Neuronal stem cell (in vitro differentiated cells): ENCODE data around the gene ANTXR1.

Source experiments
- DNase-seq: peaks from one replicate; pipeline ENCODE4 v3.0.0-alpha.2; 2013; ENCODE audit warnings: low spot score
- H2AFZ ChIP-seq: one replicate; pipeline ENCODE4 v1.6.1; 2013; ENCODE audit warnings: mild to moderate bottlenecking, low read length, inconsistent platforms
- H2AK5ac ChIP-seq: 2 replicates; pipeline ENCODE4 v1.6.1; 2013; ENCODE audit warnings: low read depth, mild to moderate bottlenecking, inconsistent platforms, low read length, moderate library complexity, mixed read lengths
- H2BK120ac ChIP-seq: 2 replicates; pipeline ENCODE4 v1.6.1; 2013; ENCODE audit warnings: low read depth, mild to moderate bottlenecking, inconsistent platforms, low read length, moderate library complexity, mixed read lengths
- H2BK12ac ChIP-seq: one replicate; pipeline ENCODE4 v1.6.1; 2013; ENCODE audit warnings: low read length, inconsistent platforms
- H2BK15ac ChIP-seq: 2 replicates; pipeline ENCODE4 v1.6.1; 2013; ENCODE audit warnings: mild to moderate bottlenecking, low read length, inconsistent platforms, mixed read lengths
- H2BK5ac ChIP-seq: one replicate; pipeline ENCODE4 v1.6.1; 2013; ENCODE audit warnings: inconsistent platforms, mild to moderate bottlenecking, low read length, moderate library complexity
- H3K14ac ChIP-seq: one replicate; pipeline ENCODE4 v1.6.1; 2013; ENCODE audit warnings: low read length, inconsistent platforms
- H3K18ac ChIP-seq: 2 replicates; pipeline ENCODE4 v1.6.1; 2013; ENCODE audit warnings: low read length, inconsistent platforms
- H3K23ac ChIP-seq: 2 replicates; pipeline ENCODE4 v1.6.1; 2013; ENCODE audit warnings: low read depth, mild to moderate bottlenecking, mixed read lengths, low read length, inconsistent platforms; ENCODE audit not compliant: poor library complexity
- H3K27ac ChIP-seq: replicated peaks from 3 replicates; pipeline ENCODE4 v1.5.1; 2013; ENCODE audit warnings: low read length, inconsistent platforms
- H3K27me3 ChIP-seq, 3 experiments: 2 replicates each; pipeline ENCODE4 v1.6.1; 2013; ENCODE audit warnings: low read length in 3 of 3, mild to moderate bottlenecking in 2 of 3, inconsistent platforms in 1 of 3, low read depth in 1 of 3, mixed read lengths in 1 of 3, moderate library complexity in 1 of 3; ENCODE audit not compliant: control insufficient read depth in 3 of 3, insufficient read depth in 3 of 3
- H3K36me3 ChIP-seq, 2 donors: replicated peaks in 1 of 2; 2 replicates each; pipeline ENCODE4 v1.6.1; 2013; ENCODE audit warnings: low read length in 2 of 2; ENCODE audit not compliant: control insufficient read depth in 2 of 2, insufficient read depth in 2 of 2
- H3K4ac ChIP-seq: 2 replicates; pipeline ENCODE4 v1.6.1; 2013; ENCODE audit warnings: inconsistent platforms, mild to moderate bottlenecking, low read length, moderate library complexity
- H3K4me1 ChIP-seq, 2 donors: 1 replicate in 1 of 2; 2 replicates in 1 of 2; pipeline ENCODE4 v1.6.1; 2013; ENCODE audit warnings: low read length in 2 of 2, low read depth in 1 of 2; ENCODE audit not compliant: control insufficient read depth in 2 of 2, insufficient read depth in 1 of 2
- H3K4me2 ChIP-seq: one replicate; pipeline ENCODE4 v1.6.1; 2013; ENCODE audit warnings: mild to moderate bottlenecking, low read length, inconsistent platforms; ENCODE audit not compliant: insufficient read depth, poor library complexity, severe bottlenecking
- H3K4me3 ChIP-seq, 2 donors: 2 replicates each; pipeline ENCODE4 v1.5.1; 2013; ENCODE audit warnings: low read length in 2 of 2, mild to moderate bottlenecking in 2 of 2, inconsistent platforms in 1 of 2, moderate library complexity in 1 of 2
- H3K79me1 ChIP-seq: one replicate; pipeline ENCODE4 v1.6.1; 2013; ENCODE audit warnings: low read depth, mild to moderate bottlenecking, inconsistent platforms, low read length, moderate library complexity
- H3K9ac ChIP-seq: one replicate; pipeline ENCODE4 v1.6.1; 2013; ENCODE audit warnings: mild to moderate bottlenecking, low read depth, low read length, inconsistent platforms; ENCODE audit not compliant: poor library complexity
- H3K9me3 ChIP-seq, 2 donors: replicated peaks in 1 of 2; 2 replicates each; pipeline versions ENCODE3 to v1.6.1; 2013; ENCODE audit warnings: low read length in 2 of 2, mild to moderate bottlenecking in 2 of 2, inconsistent platforms in 1 of 2, low read depth in 1 of 2, mixed read lengths in 1 of 2, moderate library complexity in 1 of 2; ENCODE audit not compliant: control insufficient read depth in 2 of 2, insufficient read depth in 1 of 2
- H4K8ac ChIP-seq: one replicate; pipeline ENCODE4 v1.6.1; 2013; ENCODE audit warnings: low read depth, mild to moderate bottlenecking, inconsistent platforms, low read length, moderate library complexity
- H4K91ac ChIP-seq: one replicate; pipeline ENCODE4 v1.6.1; 2013; ENCODE audit warnings: low read length, low read depth, mild to moderate bottlenecking, inconsistent platforms; ENCODE audit not compliant: poor library complexity
- WGBS, 2 donors: extraction: QIAGEN DNeasy Blood & Tissue Kit; methylation state at CpG; one replicate each; pipeline ENCODE4 v1.1.7; 2013; ENCODE audit warnings: missing lambda C conversion rate in 2 of 2, mixed read lengths in 1 of 2; ENCODE audit not compliant: insufficient read length in 2 of 2, insufficient replicate concordance in 1 of 2; ENCODE audit errors: extremely low coverage in 2 of 2; 5-methylcytosine and 5-hydroxymethylcytosine counted together

The ANTXR1 gene

DNA sequence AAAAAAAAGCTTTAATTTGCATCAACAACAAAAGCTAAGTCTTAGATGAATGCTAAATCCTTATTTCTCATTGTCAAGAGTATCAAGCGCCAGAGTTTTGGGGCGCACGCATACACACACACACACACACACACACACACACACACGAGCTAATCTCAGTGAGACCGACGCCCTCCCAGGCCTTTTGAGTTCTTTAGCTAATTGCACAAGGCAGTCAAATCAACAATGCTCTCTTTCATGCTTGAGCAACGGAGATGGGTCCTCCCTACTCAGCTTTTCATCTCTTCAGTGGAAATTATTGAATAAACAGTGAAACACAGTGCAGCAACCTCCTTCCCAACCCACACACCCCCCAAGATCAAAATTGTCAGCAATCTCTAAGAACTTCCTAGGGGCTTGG lies 19.3 kb upstream of the ANTXR1 start:
- no peak overlapping the region for H3K4me2 ChIP-seq
- no peaks in the 10 kb centered on the region for H3K79me1 ChIP-seq
- no peak overlapping the region for H2BK5ac ChIP-seq
- H3K4me1 ChIP-seq = no peaks in the 10 kb centered on the region
- no CpG with 5 or more reads among the region's 7 CpGs for WGBS, 2 donors
- H2BK12ac ChIP-seq = no peak overlapping the region
- no peaks in the 10 kb centered on the region for H3K9me3 ChIP-seq
- no peak overlapping the region for H3K4me3 ChIP-seq
- no peak overlapping the region for H2BK120ac ChIP-seq
- H4K91ac ChIP-seq = no peak overlapping the region
- H3K23ac ChIP-seq = no peak overlapping the region
- no peak overlapping the region for H3K4ac ChIP-seq
- no peak overlapping the region for H3K14ac ChIP-seq
- peaks cover 0 to 5% (median 0%) of the 10 kb centered on the region in 3 experiments for H3K27me3 ChIP-seq
- H3K27ac ChIP-seq = no peak overlapping the region
- H2AFZ ChIP-seq = no peak overlapping the region
- no peak for DNase-seq
- H3K9ac ChIP-seq = no peak overlapping the region
- no peak overlapping the region for H3K18ac ChIP-seq
- H2AK5ac ChIP-seq = no peak overlapping the region
- no peaks in the 10 kb centered on the region for H3K36me3 ChIP-seq
- no peak overlapping the region for H4K8ac ChIP-seq
- no peak overlapping the region for H2BK15ac ChIP-seq

DNA sequence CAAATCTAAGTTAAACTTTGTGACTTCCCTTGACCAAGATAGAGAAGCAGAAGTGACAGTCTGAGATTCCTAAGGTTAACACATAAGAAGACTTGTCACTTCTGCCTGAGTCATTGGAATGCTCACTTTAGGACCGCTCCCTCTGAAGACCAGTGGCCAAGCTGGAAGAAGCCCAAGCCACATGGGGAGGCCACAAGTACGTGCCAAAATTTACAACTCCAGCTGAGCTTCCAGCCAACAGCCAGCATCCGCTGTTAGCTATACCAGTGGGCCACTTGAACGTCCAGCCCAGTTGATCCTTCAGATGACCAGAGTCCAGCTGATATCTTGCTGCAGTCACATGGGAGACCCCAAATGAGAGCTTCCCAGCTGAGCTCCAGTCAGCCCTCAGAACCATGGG lies 18.1 kb upstream of the ANTXR1 start:
- Histone ChIP-seq H3K14ac (no peak overlapping the region), H3K27ac (no peak overlapping the region), H4K8ac (no peak overlapping the region), H3K9me3 (no peaks in the 10 kb centered on the region), H4K91ac (no peak overlapping the region), H2BK120ac (no peak overlapping the region), H2BK15ac (no peak overlapping the region), H3K36me3 (no peaks in the 10 kb centered on the region), H2AK5ac (no peak overlapping the region), H3K4ac (no peak overlapping the region), H3K4me3 (no peak overlapping the region), H2BK5ac (no peak overlapping the region), H3K4me2 (no peak overlapping the region), H3K79me1 (no peaks in the 10 kb centered on the region), H3K23ac (no peak overlapping the region), H3K4me1 (no peaks in the 10 kb centered on the region), H2BK12ac (no peak overlapping the region), H3K9ac (no peak overlapping the region), H3K18ac (no peak overlapping the region), H2AFZ (no peak overlapping the region), H3K27me3 (peaks cover 0 to 5% (median 0%) of the 10 kb centered on the region in 3 experiments)
- WGBS, 2 donors = no CpG with 5 or more reads among the region's 4 CpGs
- no peak for DNase-seq

DNA sequence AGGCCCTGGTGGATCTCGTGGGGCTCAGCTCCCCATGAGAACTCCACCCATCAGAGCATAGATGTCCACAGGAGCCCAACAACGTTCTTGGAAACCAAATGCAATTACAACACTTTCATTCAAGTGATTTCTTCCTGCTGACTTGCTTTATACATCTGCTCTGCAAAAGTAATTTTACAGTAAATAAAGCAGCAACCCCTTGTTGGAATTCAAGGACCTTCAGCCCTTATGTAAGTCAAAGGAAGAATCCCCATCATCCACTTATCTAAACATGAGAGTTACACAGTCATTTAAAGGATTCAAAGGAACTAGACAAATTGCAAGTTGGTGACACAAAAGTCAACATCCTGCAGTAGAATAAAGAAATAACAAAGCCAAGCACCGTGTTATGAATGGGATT lies 17.1 kb upstream of the ANTXR1 start:
- no CpG with 5 or more reads among the region's 3 CpGs for WGBS, 2 donors
- Histone ChIP-seq H3K4ac (no peak overlapping the region), H3K18ac (no peak overlapping the region), H3K4me2 (no peak overlapping the region), H2AFZ (no peak overlapping the region), H3K9me3 (no peaks in the 10 kb centered on the region), H2AK5ac (no peak overlapping the region), H3K9ac (no peak overlapping the region), H2BK5ac (no peak overlapping the region), H3K4me1 (no peaks in the 10 kb centered on the region), H3K4me3 (no peak overlapping the region), H2BK120ac (no peak overlapping the region), H3K36me3 (no peaks in the 10 kb centered on the region), H3K27ac (no peak overlapping the region), H3K23ac (no peak overlapping the region), H4K8ac (no peak overlapping the region), H3K79me1 (no peaks in the 10 kb centered on the region), H2BK15ac (no peak overlapping the region), H4K91ac (no peak overlapping the region), H3K14ac (no peak overlapping the region), H2BK12ac (no peak overlapping the region), H3K27me3 (peaks cover 0 to 5% (median 0%) of the 10 kb centered on the region in 3 experiments)
- DNase-seq = no peak

DNA sequence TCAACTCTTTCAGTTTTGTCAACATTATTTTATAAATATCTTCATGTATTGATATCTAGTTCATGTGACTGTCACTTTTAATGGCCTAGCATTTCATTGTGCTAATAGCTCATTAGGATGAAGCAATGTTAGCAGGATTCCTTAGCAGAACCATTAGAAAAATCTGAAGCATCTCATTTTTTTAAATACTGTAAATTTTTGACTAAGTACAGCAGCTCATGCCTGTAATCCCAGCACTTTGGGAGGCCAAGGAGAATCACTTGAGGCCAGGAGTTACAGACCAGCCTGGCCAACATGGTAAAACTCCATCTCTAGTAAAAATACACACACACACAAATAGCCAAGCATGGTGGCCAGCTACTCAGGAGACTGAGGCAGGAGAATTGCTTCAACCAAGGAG lies 15.6 kb upstream of the ANTXR1 start:
- Histone ChIP-seq H3K4me1 (no peaks in the 10 kb centered on the region), H2BK12ac (no peak overlapping the region), H2BK15ac (no peak overlapping the region), H3K4me2 (no peak overlapping the region), H3K27me3 (no peaks in the 10 kb centered on the region), H3K23ac (no peak overlapping the region), H2AFZ (no peak overlapping the region), H3K4me3 (no peak overlapping the region), H3K79me1 (no peaks in the 10 kb centered on the region), H3K9ac (no peak overlapping the region), H3K9me3 (no peaks in the 10 kb centered on the region), H3K14ac (no peak overlapping the region), H2BK120ac (no peak overlapping the region), H3K36me3 (no peaks in the 10 kb centered on the region), H2AK5ac (no peak overlapping the region), H3K18ac (no peak overlapping the region), H2BK5ac (no peak overlapping the region), H3K27ac (no peak overlapping the region), H3K4ac (no peak overlapping the region), H4K91ac (no peak overlapping the region), H4K8ac (no peak overlapping the region)
- DNase-seq = no peak
